DMS153 treated with DMSO at 0.1 percent for 48 hours (cell line): ENCODE results near the gene RAB11FIP3.

Source experiments
- DNase-seq: peaks from one replicate; lab custom pipeline; 2025; ENCODE audit not compliant: unreplicated experiment; lab: John Stamatoyannopoulos, UW

Gene RAB11FIP3

DNA sequence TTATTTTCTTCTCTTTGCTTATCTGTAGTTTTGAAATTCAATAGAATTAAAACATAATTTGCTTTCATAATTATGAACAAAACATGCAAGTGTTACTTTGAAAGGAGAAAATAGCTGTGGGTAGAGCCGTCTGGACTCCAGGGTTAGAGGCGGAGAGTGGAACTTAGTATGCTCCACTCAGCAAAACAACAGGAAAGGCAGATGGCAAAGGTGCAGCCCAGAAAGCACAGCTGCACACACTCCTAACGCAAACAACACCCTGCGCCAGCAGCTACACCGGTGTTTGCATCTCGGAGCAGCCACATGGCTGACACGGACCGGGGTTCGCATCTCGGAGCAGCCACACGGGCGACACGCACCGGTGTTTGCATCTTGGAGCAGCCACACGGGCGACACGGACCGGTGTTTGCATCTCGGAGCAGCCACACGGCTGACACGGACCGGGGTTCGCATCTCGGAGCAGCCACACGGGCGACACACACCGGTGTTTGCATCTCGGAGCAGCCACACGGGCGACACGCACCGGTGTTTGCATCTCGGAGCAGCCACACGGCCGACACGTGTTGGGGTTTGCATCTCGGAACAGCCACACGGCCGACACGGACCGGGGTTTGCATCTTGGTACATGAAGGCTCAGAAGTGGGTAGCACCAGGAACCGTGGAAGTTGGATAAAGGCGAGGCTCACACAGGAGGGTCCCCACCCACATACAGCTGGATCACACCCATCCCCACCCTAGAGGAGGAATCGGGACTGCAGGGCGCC is 89.9 kb downstream of the RAB11FIP3 start:
- DNase-seq, result no peak

DNA sequence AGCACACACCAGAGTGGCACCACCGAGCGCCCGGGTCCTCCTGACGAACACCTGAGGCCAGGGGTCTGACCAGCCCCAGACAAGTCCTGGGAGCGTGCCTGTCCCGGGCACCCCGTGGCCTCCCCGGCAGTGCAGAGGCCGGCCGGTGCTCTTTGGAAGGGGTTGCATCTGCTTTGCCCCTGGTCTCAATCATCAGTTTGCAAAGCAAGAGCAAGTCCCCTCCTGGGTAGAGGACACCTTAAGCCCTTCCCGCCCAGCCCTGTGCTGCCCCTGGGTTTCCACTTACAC is 90.4 kb downstream of the RAB11FIP3 start:
- no peak for DNase-seq

DNA sequence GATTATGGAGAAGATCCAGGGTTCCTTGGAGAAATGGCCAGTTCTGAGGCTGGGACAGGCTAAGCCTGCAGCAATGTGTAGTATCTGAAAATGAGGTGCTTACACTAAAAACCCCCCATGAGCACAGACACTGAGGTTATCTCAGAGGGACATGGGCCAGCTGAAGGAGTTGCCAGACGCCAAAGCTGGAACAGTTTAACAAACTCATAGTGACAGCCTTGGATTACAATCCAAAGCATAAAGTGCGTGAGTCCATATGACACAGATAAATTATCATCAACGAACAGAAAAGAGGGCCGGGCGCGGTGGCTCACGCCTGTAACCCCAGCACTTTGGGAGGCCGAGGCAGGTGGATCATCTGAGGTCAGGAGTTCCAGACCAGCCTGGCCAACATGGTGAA is 90.9 kb downstream of the RAB11FIP3 start:
- DNase-seq, result no peak

DNA sequence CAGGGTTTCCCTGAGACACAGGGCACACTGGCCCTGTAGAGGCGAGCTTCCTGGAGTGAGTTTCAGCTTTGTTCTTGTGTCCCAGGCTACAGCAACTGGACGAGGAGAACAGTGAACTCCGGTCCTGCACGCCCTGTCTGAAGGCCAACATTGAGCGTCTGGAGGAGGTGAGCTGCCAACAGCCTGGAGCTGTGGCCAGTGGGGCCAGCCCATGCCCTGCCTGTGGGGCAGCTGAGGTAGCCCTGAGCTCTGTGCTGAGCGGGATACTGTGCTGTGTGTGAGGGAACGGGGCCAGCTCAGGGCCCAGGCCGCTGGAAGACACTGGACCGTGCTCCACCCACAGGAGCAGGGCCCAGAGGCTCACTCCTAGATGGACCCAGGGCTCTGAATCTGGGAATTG is 93.4 kb downstream of the RAB11FIP3 start:
- DNase-seq, result no peak

DNA sequence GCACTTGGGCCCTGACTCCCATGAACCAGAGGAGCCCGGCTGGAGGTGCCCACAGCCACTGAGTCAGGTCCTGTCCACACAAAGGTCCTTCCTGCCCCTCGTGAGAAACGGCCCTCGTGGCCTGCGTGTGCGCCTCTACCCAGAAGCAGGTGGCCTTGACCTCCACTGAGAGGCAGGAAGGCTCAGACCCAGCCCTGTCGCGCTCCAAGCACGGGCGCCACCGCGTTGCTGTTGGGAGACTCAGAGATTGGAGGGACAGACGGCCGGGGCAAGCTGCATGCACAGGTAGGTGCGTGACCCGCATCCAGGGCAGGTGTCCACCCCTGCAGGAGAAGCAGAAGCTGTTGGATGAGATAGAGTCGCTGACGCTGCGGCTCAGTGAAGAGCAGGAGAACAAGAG is 94.0 kb downstream of the RAB11FIP3 start:
- no peak for DNase-seq

DNA sequence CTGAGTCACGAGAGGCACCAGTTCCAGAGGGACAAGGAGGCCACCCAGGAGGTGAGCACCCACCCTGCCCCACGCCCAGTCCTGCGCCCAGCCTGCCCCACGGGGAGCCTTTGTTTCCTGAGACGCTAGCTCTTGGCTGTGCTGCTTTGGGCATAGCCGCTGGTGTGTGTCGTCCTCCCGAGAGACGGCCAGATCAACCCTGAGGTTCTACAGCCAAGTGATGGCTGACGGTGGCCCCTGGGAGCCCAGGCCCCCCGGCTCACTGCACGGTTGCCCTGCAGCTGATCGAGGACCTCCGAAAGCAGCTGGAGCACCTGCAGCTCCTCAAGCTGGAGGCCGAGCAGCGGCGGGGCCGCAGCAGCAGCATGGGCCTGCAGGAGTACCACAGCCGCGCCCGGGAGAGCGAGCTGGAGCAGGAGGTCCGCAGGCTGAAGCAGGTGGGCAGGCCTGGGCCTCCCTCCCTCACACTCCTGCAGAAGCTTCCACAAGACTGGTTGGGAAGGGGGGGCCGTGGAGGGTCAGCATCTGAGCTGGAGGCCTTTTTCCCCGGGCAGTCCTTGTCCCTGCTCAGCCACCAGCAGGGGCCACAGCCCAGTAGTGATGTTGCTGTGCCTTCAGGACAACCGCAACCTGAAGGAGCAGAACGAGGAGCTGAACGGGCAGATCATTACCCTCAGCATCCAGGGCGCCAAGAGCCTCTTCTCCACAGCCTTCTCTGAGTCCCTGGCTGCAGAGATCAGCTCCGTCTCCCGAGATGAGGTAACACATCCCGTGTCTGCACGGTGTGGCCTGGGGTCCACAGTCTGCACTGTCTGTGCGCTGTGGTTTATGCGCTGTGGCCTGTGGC is 94.6 kb downstream of the RAB11FIP3 start:
- DNase-seq, result no peak

DNA sequence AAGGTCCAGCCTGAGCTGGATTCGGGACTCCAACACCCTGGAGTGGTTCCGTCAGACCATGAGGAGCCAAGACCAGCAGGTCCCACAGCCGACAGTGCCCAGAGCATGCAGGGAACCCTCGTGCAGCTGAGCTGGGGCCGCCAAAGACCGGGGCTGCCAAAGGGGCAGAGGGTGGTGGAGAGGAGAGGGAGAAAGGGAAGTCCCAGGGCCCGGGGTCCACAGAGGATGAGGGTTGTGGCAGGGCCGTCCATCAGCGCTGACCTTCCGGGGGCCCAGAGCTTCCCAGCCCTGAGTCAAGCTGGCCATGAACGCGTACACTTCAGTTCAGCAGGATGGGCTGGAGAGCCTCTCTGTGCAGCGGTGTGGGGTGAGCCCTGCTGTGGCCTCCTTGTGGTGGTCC is 95.4 kb downstream of the RAB11FIP3 start:
- DNase-seq, result no peak

DNA sequence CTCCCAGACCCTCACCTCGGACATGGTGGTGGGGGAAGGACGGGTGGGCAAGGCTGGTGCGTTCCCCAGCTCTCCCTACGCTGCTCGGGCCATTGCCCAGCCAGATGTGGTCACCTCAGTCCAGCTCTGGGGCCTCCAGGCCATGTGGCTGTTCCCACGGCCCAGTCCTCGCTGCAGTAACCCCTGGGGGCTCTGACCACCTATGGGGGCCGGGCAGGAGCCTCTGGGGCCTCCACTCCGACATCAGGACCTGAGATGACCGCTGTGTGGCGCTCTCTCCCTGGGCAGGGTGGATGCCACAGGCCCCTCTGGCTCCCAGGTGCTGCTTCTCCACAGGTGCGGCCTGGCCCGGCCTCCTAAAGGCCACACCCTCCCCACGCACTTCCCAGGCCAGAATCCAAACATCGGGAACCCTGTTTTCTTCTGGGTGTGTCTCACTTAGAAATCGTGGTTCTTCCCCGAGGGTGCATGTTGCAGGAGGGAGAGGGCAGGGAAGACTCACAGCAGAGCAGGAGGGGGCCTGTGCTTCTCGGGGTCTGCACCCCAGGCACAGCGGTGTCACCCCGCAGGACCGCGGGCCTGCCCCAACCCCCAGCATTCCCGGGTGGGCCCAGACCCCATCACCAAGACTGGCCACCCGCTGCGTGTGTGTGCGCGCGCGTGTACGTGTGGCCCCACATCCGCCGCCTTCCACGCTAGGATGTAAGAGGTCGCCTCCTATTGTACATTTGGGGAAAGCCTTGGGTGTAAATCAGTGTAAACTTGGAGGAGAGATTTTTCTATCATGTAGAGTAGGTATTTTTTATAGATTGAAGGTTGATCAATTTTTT is 96.1 kb downstream of the RAB11FIP3 start:
- DNase-seq, result no peak

DNA sequence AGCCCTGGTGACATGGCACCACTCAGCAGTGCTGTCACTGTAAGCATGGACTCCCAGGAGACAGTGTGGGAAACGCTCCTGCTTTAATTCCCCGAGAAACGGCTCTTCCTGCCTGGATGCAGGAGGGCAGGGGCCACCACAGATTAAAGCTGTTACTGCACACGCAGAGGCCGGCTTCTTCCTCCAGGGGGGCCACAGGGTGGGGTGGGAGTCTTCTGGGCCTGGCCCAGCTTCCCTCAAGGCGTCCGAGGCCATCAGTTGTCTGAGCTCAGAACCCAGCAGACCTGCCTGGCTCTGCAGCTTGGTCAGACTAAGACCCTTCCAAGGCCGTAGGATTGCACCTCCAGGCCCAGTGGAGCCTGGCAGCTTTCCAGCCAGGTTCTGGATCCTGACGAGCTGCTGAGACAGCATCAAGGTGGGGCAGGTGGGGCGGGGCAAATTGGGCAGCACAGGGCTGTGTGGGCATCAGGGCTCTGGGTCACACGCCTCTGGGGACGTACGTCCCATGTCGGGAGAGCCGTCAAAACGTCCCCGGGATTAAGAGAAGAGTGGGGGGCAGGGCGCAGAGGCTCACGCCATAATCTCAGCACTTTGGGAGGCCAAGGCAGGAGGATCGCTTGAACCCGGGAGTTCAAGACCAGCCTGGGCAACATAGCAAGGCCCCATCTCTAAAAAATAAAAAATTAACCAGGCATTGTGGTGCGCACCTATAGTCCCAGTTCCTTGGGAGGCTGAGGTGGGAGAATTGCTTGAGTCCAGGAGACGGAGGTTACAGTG is 97.1 kb downstream of the RAB11FIP3 start:
- DNase-seq, result no peak

DNA sequence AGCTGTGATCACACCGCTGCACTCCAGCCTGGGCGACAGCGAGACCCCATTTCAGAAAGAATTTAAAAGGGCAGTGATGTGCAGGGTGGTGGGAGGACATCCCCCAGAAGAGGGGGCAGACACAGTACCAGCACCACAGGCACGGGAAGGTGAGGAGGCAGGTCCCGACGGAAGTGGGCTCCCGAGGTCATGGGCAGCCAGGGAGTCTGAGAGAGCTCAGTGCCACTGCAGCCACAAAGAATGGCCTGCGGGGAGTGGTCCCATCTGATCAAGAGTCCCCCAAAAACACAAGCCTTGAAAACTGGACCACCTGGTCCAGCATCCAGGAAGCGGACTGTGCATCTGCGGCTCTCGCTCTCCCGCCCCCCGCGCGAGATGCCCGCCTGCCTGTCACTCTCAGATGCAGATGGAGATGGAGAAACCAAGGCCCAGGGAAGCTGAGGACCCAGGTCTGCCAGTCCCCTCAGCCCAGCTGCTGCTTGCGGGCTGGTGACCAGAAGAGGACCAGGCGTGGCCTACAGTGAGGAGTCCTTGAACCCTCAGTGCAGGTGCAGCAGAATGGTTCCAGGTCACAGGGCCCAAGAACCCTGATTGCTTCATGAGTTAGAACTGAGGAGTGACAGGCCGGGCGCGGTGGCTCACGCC is 97.8 kb downstream of the RAB11FIP3 start:
- no peak for DNase-seq

DNA sequence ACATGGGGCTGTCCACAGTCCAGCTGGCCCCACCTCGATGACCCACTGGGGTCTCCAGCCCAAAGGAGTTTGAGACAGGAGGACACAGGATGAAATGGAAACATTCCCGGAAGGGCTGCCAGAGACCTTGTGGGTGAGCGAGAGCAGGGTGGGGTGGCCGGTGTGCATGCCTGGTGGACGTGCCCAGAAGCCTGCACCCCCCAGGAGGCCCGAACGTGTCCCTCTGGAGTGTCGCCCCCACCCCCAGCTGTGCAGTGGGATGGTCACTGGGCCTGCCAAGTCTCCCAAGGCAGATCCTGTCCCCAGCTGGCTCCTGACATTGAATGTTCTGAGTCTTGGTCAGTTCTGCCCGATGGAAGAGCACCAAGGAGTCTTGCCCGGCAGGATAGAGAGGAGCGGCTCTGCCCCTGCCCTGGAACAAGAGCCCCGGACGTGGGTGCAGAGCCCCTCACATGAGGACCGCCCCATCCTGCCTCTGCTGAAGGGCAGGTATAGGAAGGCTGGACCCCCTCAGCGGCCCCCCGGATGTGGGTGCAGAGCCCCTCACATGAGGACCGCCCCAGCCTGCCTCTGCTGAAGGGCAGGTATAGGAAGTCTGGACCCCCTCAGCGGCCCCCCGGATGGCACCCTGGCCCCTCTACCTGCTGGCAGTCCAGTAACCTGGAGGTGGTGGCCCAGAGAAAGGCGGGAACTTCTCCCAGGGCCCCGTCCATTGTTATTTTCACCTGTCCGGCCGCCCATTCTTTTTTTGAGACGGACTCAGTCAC is 99.0 kb downstream of the RAB11FIP3 start:
- DNase-seq, result no peak

DNA sequence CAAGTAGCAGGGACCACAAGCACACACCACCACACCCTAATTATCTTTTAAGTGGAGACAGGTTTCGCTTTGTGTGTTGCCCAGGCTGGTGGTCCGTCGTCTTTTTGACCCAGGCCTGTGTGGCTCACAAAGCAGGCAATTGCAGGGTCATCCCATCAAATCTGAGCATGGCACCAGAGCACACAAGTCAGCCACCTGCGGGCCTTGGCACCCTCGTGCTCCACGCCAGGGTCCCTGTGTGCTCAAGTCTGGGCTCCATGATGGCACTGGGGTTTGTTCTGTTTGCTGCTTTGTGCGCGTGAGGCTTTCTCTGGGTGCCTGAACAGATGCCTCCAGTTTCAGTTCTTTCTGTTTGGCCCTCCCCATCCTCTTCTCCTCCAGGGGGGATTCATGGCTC is 99.7 kb downstream of the RAB11FIP3 start:
- no peak for DNase-seq

DNA sequence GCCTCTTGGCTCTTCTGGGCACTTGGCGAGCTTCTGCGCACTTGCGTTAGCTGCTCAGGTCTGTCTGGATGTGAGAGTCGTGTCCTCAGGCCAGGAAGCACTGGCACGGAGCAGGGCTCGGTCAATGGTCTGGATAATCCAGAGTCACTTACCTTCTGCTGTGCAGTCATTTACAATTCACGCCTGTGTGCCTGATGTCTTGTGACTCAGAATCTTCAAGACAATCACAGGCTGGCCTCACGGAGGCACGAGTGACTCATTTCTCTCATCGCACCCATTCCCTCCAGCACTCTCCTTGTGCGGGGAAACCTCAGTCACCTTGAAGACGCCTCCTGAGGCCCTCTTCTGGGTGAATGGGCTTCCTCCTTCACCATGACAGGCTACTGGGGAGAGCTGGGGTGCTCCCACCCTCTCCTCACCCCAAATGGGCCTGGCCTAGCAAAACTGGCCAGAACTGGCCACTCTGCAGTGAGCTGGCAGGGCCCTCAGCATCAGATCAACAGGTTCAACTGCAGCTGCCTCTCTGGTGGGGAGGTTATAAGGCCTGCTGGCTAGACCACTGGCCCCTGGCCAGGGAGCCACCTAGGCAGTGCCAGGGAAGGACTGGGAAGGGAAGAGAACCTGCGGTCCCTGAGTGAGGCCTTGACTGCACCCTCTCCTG is 100.2 kb downstream of the RAB11FIP3 start:
- DNase-seq, result no peak

DNA sequence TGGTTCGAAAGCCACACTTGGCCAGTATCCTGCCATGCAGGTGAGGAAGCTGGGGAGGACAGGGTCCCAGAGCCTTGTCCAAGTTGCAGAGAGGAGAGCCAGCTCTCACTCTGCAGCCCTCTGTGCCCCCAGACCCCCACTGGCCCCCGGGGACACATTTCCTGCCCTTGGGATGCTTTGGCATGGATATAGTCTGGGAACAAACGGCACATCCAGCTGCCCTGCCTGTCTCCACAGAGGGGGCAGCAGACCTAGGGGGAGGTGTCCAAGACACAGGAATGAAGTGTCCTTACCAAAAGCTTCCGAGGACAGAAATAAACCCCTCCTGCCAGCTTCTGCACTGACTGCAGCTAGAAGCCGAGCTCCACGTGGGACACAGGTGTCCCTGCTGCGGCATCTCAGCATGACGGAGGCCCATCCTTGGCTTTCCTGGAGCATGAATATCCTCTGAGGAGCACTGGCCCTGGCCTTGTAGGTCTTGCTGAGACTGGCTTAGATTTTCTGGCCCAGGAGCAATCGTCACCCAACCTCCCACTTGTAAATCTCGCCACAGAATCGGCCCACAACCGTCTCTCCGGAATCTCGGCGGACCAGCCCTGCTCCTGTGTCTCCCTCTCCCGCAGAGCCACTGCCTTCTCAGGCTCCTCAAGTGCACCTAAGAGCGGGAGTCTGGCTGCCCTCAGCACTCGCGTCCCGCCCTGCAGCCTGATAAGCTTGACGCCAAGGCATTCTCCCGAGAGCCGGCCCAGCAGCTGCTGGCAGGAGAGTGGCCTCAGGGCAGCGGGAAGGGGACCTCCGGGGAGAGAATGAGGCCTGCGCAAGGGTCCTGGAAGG is 100.9 kb downstream of the RAB11FIP3 start:
- DNase-seq, result no peak

DNA sequence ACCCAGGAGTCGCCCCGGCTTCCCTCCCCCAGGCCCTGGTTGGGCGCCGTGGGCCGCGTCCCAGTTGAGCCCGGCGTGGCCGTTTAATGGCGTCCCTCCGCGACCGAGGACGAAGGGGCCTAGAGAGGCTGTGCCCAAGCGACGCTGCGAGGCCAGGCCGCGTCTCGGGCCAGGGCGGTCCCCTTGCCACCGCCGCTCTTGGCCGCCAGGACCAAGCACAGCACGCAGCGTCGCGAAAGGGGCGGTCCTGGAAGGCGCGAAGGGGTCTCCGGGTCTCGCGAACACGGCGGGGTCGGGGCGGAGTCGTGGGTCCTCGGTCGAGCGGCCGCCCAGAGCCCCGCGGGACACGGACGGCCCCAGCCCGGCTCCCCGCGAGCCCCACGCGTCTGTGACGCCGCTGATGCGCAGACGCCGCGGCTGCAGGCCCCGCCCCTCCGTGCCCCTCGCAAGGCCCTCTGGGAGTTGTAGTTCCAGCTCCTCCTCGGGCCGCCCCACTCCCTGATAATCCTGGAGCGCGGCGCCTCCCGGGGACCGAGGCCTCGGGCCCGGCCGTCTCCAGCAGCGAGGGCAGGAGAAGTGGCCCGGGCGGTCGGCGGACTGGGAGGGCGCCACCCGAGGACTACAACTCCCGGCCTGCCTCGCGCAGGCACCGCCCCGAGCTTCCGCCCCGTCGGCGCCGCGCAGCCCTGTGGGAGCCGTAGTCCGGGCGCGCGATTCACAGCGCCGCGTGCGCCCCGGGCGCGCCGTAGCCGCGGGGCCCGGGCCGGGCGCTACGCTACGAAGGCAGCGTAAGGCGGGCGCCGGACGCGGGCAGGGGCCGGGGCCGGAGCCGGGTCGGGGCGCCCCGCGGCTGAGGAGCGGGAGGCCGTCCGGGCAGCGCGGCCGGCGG is 101.8 kb downstream of the RAB11FIP3 start, which contains the start of gene CAPN15:
TSS of gene CAPN15 (plus strand) at position 698 of the 889 bp plus-strand sequence. CDS start 19,127 bp downstream, outside the sequence.
- peak; percentile 64 for DNase-seq

DNA sequence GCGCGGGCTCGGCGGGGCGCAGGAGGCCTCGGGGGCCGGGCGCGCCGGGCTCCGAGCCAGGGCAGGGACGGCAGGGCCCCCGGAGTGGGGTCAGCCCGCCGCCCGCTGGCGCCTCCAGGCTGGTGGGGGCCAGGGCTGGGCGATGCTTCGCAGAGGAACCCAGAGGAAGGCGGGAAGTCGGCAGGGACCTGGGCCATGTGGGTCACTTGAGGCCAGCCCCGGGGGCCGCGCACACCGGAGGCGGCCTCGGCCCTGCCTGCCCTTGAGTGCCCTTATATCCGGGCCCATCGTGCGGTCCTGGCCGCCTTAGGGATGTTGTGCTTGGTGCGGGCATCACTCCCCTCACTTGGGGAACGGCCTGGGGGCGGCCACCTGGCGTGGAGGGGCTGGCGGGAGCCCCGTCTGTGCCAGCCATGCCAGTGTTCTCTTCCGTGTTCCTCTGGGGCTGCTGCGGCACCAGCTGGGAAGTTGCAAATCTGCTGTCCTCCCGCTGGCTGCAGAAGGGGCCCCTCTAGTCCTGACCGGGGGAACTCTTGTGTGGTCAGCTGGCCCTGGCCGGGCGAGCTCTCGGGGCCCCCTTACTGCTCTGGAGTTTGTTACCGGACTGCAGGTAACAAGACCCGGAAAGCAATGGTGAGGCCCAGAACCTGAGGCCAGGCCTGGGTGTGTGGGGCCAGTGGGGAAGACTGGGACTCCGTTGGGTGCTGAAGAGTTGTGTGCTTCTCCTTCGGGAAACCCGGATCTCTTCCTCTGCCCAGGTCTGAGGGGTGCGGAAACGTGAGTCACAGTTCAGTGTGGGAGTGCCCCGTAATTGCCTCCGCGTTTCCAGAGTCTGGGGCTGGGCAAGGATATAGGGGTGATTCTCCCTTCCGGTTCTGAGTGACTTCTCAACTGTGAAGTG is 102.9 kb downstream of the RAB11FIP3 start:
- DNase-seq, result no peak
